Retina (tissue), 1 donor: Measurements from ENCODE around the gene SLC13A2.
"Not testable (repeated sequence)": the region's sequence is repeated elsewhere in the genome, so short reads cannot be mapped to it uniquely, and the experiment has no call there.

Source experiments
- DNase-seq: peaks from one replicate; pipeline ENCODE4 v3.0.0-alpha.2; 2016

The SLC13A2 gene

GRCh38 chr17:28518578-28518977, 45.1 kb downstream of the SLC13A2 start:
- no peak for DNase-seq

- no peak for DNase-seq
Measured at GRCh38 chr17:28519236-28519635, 45.8 kb downstream of the SLC13A2 start.

DNA sequence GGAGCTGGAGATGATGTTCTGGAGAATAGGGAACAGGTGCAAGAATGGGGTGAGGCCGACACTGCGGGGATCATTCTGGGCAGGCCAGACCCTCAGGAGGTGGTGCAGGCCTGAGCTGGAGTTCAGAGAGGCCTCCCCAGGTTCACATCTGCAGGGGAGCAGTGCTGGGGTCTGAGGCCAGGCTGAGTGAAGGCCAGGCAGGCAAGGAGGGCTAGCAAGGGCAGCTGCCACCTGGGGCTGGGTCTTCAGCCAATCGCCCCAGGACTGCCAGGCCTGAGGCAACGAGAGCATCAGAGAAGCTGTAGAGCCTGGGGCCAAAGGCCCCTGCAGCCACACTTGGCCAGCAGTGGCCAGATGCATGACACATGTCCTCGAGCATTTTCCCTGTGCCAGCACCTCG, 47.2 kb downstream of the SLC13A2 start:
- DNase-seq, result no peak

DNA sequence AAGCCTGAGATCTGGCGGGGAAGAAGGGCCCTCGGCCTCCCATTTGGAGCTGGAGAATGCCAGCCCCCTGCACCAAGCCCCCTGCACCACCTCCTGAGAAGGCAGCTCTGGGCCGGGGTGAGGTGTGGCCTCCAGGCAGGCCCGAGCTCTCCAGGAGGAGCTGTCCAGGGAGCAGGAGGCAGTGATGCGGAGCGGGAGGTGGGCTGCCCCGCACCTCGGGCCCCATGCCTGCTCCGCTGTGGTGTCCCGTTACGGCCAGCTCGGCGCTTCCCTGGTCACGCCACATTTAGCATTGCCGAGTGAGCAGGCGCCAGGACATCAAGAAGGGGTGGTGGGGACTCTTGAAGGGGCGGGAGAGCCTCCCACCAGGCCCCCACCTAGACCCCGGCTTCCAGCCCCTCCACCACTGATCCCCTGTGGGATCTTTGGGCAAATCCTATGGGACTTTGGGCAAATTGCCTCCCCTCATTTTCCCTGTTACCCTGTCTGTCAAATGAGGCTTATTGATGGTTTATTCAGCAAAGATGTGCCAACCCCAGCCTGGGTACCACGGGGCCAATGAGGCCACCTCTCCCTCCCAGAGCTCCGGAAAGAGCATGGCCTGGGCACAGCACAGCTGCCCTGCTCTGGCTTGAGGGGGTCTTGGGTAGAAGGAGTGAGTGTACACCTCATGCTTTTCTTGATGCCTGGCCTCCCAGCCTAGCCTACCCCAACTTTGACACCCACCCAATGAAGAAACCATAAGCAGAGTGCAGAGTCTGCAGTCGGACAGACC, 48.1 kb downstream of the SLC13A2 start:
- no peak for DNase-seq

GRCh38 chr17:28522281-28522680, 48.8 kb downstream of the SLC13A2 start:
- DNase-seq, result not testable (repeated sequence)

GRCh38 chr17:28523186-28523585, 49.7 kb downstream of the SLC13A2 start:
- DNase-seq, result no peak

DNA sequence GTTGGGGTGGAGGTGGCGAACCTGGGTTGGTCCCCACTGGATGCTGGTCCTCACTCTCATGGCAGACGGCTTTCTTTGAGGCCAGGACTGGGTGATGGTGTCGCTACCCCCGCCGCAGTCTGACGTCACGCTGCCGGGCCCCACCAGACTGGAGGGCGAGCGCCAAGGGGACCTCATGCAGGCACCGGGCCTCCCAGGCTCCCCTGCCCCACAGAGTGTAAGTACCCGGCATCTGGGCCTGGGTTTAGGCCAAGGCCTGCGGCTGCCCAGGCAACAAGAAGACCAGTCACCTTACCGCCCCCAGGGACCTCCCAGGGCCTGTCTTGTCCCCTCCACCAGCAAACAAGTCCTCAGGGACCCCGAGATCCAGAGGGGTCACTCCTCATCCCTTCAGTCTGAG, 50.4 kb downstream of the SLC13A2 start:
- DNase-seq, result no peak

GRCh38 chr17:28524476-28525424, 51.3 kb downstream of the SLC13A2 start:
- DNase-seq, result no peak

- DNase-seq, result peak; percentile 34
Measured at GRCh38 chr17:28526381-28526780, 52.9 kb downstream of the SLC13A2 start.

DNA sequence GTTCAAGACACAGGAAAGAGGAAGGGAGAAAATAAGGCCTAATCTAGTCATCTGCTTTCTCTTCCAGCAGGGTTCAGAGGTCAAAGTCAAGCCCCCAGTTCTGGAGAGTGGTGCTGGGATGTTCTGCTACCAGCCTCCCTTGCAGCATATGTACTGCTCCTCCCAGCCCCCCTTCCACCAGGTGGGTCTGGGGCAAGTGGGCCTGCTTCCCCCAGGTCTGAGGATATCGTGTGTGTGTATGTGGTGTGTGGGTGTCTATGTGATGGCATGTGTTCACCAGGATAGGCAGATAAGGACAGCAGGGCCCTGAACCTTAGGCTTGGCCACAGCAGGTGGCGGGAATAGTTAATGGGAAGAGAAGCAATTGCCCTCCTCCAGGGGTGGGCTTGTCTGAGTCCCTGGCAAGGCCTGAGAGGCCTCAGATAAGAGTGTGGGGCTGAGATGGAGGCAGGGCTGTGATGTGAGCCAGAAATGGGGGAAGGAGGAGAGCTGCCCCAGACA, 53.8 kb downstream of the SLC13A2 start:
- DNase-seq, result no peak

DNA sequence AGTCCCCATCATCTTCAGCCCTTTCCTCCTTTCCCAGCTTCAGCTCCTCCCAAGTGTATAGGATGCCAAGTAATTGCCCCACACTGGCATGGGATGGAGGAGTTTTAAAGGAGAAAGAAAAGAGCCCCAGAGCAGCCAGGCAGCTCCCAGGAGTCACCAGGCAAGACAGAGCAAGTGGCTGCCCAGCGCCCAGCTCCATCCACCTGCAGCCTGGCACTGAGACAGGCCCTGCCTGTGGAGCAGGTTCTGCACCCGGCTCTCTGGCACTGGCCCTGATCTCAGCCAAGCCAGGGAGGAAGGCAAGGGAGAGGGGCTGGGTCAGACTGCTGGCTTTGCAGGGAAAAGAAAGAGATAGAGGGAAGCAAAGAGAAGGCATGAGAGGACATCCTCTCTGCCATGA, 54.4 kb downstream of the SLC13A2 start:
- no peak for DNase-seq

- no peak for DNase-seq
Measured at GRCh38 chr17:28528327-28529012, 55.0 kb downstream of the SLC13A2 start.

DNA sequence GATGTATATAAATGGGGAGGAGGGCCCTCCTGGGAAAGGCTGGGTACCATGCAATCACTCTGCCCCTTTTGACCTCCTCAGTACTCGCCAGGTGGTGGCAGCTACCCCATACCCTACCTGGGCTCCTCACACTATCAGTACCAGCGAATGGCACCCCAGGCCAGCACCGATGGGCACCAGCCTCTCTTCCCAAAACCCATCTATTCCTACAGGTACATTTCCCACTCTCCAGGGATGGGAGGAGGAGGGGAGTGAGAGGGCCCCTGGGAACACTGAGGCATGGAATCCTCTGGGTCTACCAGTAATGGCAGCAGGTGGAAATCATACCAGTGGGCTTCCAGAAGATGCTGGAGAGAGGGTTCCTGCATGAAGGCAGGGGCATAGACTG, 55.6 kb downstream of the SLC13A2 start:
- DNase-seq, result no peak

- DNase-seq, result no peak
Measured at GRCh38 chr17:28530250-28530649, 56.8 kb downstream of the SLC13A2 start.

DNA sequence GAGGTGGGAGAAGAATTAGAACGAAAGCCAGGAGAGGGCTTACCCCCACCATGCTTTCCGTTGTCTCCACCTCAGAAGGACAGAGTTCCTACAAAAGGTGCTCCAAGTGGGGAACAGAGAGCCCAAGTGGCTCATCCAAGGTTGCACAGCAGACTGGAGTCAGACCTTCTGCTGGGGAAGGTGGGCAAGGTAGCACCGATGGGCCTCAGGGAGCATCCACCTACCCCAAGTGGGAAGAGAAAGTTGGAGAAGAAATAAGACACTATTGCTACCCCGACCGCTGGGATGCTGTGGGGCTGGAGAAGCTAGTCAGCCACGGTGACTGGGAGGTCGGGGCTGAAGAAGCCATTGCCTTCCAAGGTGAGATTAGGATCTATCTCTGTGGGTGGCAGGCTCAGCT, 57.5 kb downstream of the SLC13A2 start:
- DNase-seq, result no peak

GRCh38 chr17:28532050-28532960, 58.9 kb downstream of the SLC13A2 start:
- no peak for DNase-seq

GRCh38 chr17:28533091-28533807, 59.8 kb downstream of the SLC13A2 start:
- no peak for DNase-seq

GRCh38 chr17:28534740-28535375, 61.4 kb downstream of the SLC13A2 start:
- DNase-seq, result no peak

DNA sequence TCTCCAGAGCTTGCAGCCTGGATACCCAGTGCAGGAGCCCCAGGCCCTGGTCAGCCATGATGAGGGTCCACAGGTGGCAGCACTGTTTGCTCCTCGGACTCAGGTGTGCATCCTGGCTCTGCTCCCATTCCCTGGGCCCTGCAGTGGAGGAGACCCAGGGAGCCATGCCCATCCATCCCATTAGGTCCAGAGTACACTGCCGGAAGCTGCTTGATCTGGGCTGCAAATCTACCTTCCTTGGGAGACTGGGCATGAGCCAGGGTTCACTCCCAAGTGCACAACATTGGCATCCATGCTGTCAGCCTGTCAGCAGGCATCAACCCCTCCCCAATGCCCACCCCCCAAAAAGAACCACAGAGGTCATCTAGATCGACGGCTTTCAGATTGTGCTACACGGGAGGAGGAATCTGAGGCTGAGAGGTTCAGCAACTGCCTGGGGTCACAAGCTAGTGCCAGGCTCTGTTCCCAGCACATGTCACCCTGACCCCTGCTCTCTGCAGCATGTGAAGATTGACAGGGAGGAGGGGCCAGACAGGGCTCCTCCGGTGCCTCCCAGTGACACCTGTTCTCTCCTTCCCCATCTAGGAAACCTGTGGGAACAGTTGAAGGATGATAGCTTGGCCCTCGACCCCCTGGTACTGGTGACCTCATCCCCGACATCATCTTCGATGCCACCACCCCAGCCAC, 63.2 kb downstream of the SLC13A2 start:
- DNase-seq, result no peak

GRCh38 chr17:28537219-28537610, 63.8 kb downstream of the SLC13A2 start:
- DNase-seq, result no peak
